ENCODE results near the gene GPR17. TPM values are rescaled to one million over a fixed set of nuclear protein-coding genes. Genes with fewer than 3 reads are reported as not detected.

GPR17 gene
- total and polyA plus RNA-seq, 2 donors (not counting 1 experiment from before 2014, with no cell fraction given), result 0.06 TPM; not detected in 1

GRCh38 chr2:127662937-127663565, 17.1 kb downstream of the GPR17 start:
- ATAC-seq (ENCODE audit: low read depth) (no peak), DNase-seq (no peak)
- H3K4me3 ChIP-seq (ENCODE audit: control extremely low read depth in 1 of 5, extremely low read depth in 1 of 5, insufficient read depth in 1 of 5, low read depth in 2 of 5, low read length in 4 of 5), result no peak overlapping the region
- H3K79me2 ChIP-seq (ENCODE audit: control insufficient read depth, insufficient read depth, low read length), result no peaks in the 10 kb centered on the region
- Mint-ChIP-seq H3K27me3 (peaks cover 44% of the 10 kb centered on the region), H3K4me3 (no peak overlapping the region), H3K4me1 (peaks cover 9% of the 10 kb centered on the region), H3K27ac (no peak overlapping the region), H3K9me3 (ENCODE audit: insufficient read depth) (no peaks in the 10 kb centered on the region)
- H3K36me3 ChIP-seq (replicated peaks in 1 of 2; ENCODE audit: control extremely low read depth in 1 of 2, control insufficient read depth in 1 of 2, extremely low read depth in 1 of 2, insufficient read depth in 2 of 2, low read length in 1 of 2), result no peaks in the 10 kb centered on the region
- POLR2A ChIA-PET, result interaction anchor here (0.7 kb wide), 1 partner anchor 87 kb away, joined by 3 read pairs; no protein-coding TSS in a partner anchor
- no peak overlapping the region for H3K4me2 ChIP-seq (replicated peaks; ENCODE audit: low read depth, low read length, poor library complexity, severe bottlenecking)
- peaks cover 0 to 39% (median 23%) of the 10 kb centered on the region in 4 experiments for H3K27me3 ChIP-seq (replicated peaks in 1 of 4; ENCODE audit: control extremely low read depth in 1 of 4, control insufficient read depth in 3 of 4, insufficient read depth in 4 of 4, low read length in 3 of 4)
- H3K9ac ChIP-seq (ENCODE audit: low read length), result no peak overlapping the region
- WGBS (ENCODE audit: insufficient coverage), result 96% methylated on average over 9 of the region's 9 CpGs
- H3K4me1 ChIP-seq (ENCODE audit: control insufficient read depth in 2 of 2, insufficient read depth in 2 of 2, low read length in 2 of 2), result peaks cover 0 to 10% of the 10 kb centered on the region in 2 donors
- no peak overlapping the region for H3K27ac ChIP-seq (ENCODE audit: low read length in 2 of 2)
- intact Hi-C loops (cut with micrococcal nuclease), result no loop called here
- H3K9me3 ChIP-seq (ENCODE audit: control extremely low read depth in 1 of 3, control insufficient read depth in 2 of 3, insufficient read depth in 1 of 3, low read length in 2 of 3), result peaks cover 0 to 20% (median 1%) of the 10 kb centered on the region in 3 donors
- CTCF ChIA-PET, result interaction anchor here (1.2 to 1.6 kb wide), 2 partner anchors 11 to 72 kb away, joined by 3 to 4 read pairs; no protein-coding TSS in a partner anchor
- no peak overlapping the region for H2AFZ ChIP-seq (ENCODE audit: insufficient read depth, low read depth, low read length, poor library complexity, severe bottlenecking)
- H4K20me1 ChIP-seq (ENCODE audit: control insufficient read depth, insufficient read depth, low read length, poor library complexity, severe bottlenecking), result no peaks in the 10 kb centered on the region
- no peak for TF ChIP-seq CTCF (IDR thresholded peaks at IDR 0.05)
- TF ChIP-seq EZH2 (IDR thresholded peaks at IDR 0.05; ENCODE audit: borderline replicate concordance, insufficient read depth, low read depth, low read length, poor library complexity, severe bottlenecking), result no peak

GRCh38 chr2:127663566-127664064, 17.7 kb downstream of the GPR17 start:
- no peak overlapping the region for H3K9ac ChIP-seq (ENCODE audit: low read length)

More at GRCh38 chr2:127663566-127664064, 17.7 kb downstream of the GPR17 start:
- no peak overlapping the region for H3K27ac ChIP-seq (ENCODE audit: low read length in 2 of 2)
- 82% methylated on average over 6 of the region's 6 CpGs for whole genome bisulfite sequencing (ENCODE audit: insufficient coverage)
- no peak overlapping the region for H2AFZ ChIP-seq (ENCODE audit: insufficient read depth, low read depth, low read length, poor library complexity, severe bottlenecking)
- H3K4me1 Mint-ChIP-seq, result peaks cover 9% of the 10 kb centered on the region
- H4K20me1 ChIP-seq (ENCODE audit: control insufficient read depth, insufficient read depth, low read length, poor library complexity, severe bottlenecking), result no peaks in the 10 kb centered on the region
- H3K4me3 ChIP-seq (ENCODE audit: control extremely low read depth in 1 of 5, extremely low read depth in 1 of 5, insufficient read depth in 1 of 5, low read depth in 2 of 5, low read length in 4 of 5), result no peak overlapping the region
- H3K4me3 Mint-ChIP-seq, result no peak overlapping the region
- peaks cover 0 to 20% (median 1%) of the 10 kb centered on the region in 3 donors for H3K9me3 ChIP-seq (ENCODE audit: control extremely low read depth in 1 of 3, control insufficient read depth in 2 of 3, insufficient read depth in 1 of 3, low read length in 2 of 3)
- H3K79me2 ChIP-seq (ENCODE audit: control insufficient read depth, insufficient read depth, low read length), result no peaks in the 10 kb centered on the region
- no peak for DNase-seq
- ChIA-PET CTCF (interaction anchor here (1.2 to 3.3 kb wide), 3 partner anchors 11 to 72 kb away, joined by 3 to 10 read pairs (median 4); no protein-coding TSS in a partner anchor), POLR2A (interaction anchor here (0.7 kb wide), 1 partner anchor 88 kb away, joined by 3 read pairs; no protein-coding TSS in a partner anchor)
- H3K27me3 Mint-ChIP-seq, result peaks cover 44% of the 10 kb centered on the region
- no peak for ATAC-seq (ENCODE audit: low read depth)
- H3K27ac Mint-ChIP-seq, result no peak overlapping the region
- H3K9me3 Mint-ChIP-seq (ENCODE audit: insufficient read depth), result no peaks in the 10 kb centered on the region
- no peak for TF ChIP-seq CTCF (IDR thresholded peaks at IDR 0.05)
- no peak for TF ChIP-seq EZH2 (IDR thresholded peaks at IDR 0.05; ENCODE audit: borderline replicate concordance, insufficient read depth, low read depth, low read length, poor library complexity, severe bottlenecking)
- no peaks in the 10 kb centered on the region for H3K36me3 ChIP-seq (replicated peaks in 1 of 2; ENCODE audit: control extremely low read depth in 1 of 2, control insufficient read depth in 1 of 2, extremely low read depth in 1 of 2, insufficient read depth in 2 of 2, low read length in 1 of 2)
- intact Hi-C loops (cut with micrococcal nuclease), result no loop called here
- peak overlapping the region; percentile 49 for H3K4me2 ChIP-seq (replicated peaks; ENCODE audit: low read depth, low read length, poor library complexity, severe bottlenecking)
- peaks cover 0 to 39% (median 23%) of the 10 kb centered on the region in 4 experiments for H3K27me3 ChIP-seq (replicated peaks in 1 of 4; ENCODE audit: control extremely low read depth in 1 of 4, control insufficient read depth in 3 of 4, insufficient read depth in 4 of 4, low read length in 3 of 4)
- peaks cover 0 to 10% of the 10 kb centered on the region in 2 donors for H3K4me1 ChIP-seq (ENCODE audit: control insufficient read depth in 2 of 2, insufficient read depth in 2 of 2, low read length in 2 of 2)

Measured in B cell (primary cell).